Gastrocnemius medialis (tissue), 4 donors: Measurements from ENCODE around the gene DIP2B. TPM values are rescaled to one million over a fixed set of nuclear protein-coding genes. Genes with fewer than 3 reads are reported as not detected.

Experiments
- ATAC-seq, 2 donors: fragments of 150-250 bp; one replicate each; pipeline ENCODE4 v1.9.1; 2016
- DNase-seq, 2 donors: peaks; one replicate each; pipeline ENCODE4 v3.0.0-alpha.2; 2019
- H3K27ac ChIP-seq, 4 donors: fragments of 200-600 bp; sonication (generic); 1 replicate in 1 of 4; 2 replicates in 3 of 4; pipeline ENCODE4 v1.5.1; 2016 to 2018; ENCODE audit warnings: mild to moderate bottlenecking in 2 of 4, moderate library complexity in 1 of 4
- H3K27me3 ChIP-seq, 3 donors: fragments of 200-600 bp; sonication (generic) in 2 of 3; 1 replicate in 1 of 3; 2 replicates in 2 of 3; pipeline versions ENCODE4 v1.5.1 to v1.6.0; 2016 to 2019; ENCODE audit warnings: mild to moderate bottlenecking in 1 of 3, moderate library complexity in 1 of 3
- H3K36me3 ChIP-seq, 2 donors: fragments of 200-600 bp; sonication (generic) in 1 of 2; one replicate each; pipeline ENCODE4 v1.5.1; 2017 to 2018
- H3K4me1 ChIP-seq, 2 donors: fragments of 200-600 bp; sonication (generic) in 1 of 2; one replicate each; pipeline ENCODE4 v1.5.1; 2016 to 2017; ENCODE audit warnings: mild to moderate bottlenecking in 2 of 2
- H3K4me3 ChIP-seq, 4 donors: fragments of 200-600 bp; sonication (generic) in 3 of 4; 1 replicate in 1 of 4; 2 replicates in 3 of 4; pipeline ENCODE4 v1.5.1; 2016 to 2019; ENCODE audit warnings: mild to moderate bottlenecking in 2 of 4
- H3K9me3 ChIP-seq, 3 donors: fragments of 200-600 bp; sonication (generic) in 2 of 3; 1 replicate in 1 of 3; 2 replicates in 2 of 3; pipeline ENCODE4 v1.5.1; 2016 to 2019
- CTCF ChIP-seq, 5 experiments: fragments of 450-650 bp in 3 of 5; fragments of 200-600 bp in 2 of 5; sonication (generic) in 2 of 5; IDR thresholded peaks in 4 of 5; conservative IDR thresholded peaks in 1 of 5; 1 replicate in 4 of 5; 2 replicates in 1 of 5; pipeline ENCODE4 v1.5.1; 2016 to 2019; ENCODE audit warnings: antibody characterized with exemption in 5 of 5, mild to moderate bottlenecking in 3 of 5, moderate library complexity in 3 of 5
- POLR2A ChIP-seq, 2 donors: fragments of 450-650 bp; IDR thresholded peaks; one replicate each; pipeline ENCODE4 v1.6.1; 2017; ENCODE audit warnings: antibody characterized with exemption in 2 of 2, mild to moderate bottlenecking in 2 of 2, moderate library complexity in 2 of 2
- in situ Hi-C, 4 donors: fragments of 200-750 bp; cut with MboI; loops; one replicate each; pipeline versions ENCODE4 v1.15.0 to v1.8.0; 2017; ENCODE audit warnings: low sequenced_read_pairs in 4 of 4
- intact Hi-C: fragments of 100-400 bp; cut with DNase I; formaldehyde crosslinking; loops from one replicate; pipeline ENCODE4 v1.15.1; 2023; ENCODE audit warnings: low total_unique reads
- total RNA-seq, 4 donors: library from RNA; depleted of rRNA; stranded (reverse); fragments of >200 nt; gene quantifications; one replicate each; pipeline versions ENCODE4 v1.1.0 to v1.2.3, GENCODE V29; 2016

DIP2B gene
- total RNA-seq, 4 donors from 2014 or later: 11.5 to 15.2 (median 12.2) TPM

- ATAC-seq (no peak), DNase-seq (no peak)
- no peak for TF ChIP-seq POLR2A (IDR thresholded peaks at IDR 0.05)
- no peak for TF ChIP-seq CTCF (IDR thresholded peaks at IDR 0.05 in 4 of 5, conservative IDR thresholded peaks at IDR 0.05 in 1 of 5)
- Histone ChIP-seq H3K27me3 (no peaks in the 10 kb centered on the region), H3K9me3 (no peaks in the 10 kb centered on the region), H3K27ac (peak overlapping the region in 1 of 4 donors; percentile 30), H3K36me3 (no peaks in the 10 kb centered on the region), H3K4me3 (no peak overlapping the region), H3K4me1 (peaks cover 15 to 36% of the 10 kb centered on the region in 2 donors)
- in situ Hi-C loops: no loop called here
- intact Hi-C loops: no loop called here
Measured at GRCh38 chr12:50597200-50598195, 92.7 kb downstream of the DIP2B start.

GRCh38 chr12:50598321-50598862 lies 93.6 kb downstream of the DIP2B start:
- H3K4me3 ChIP-seq: no peak overlapping the region
- ATAC-seq (no peak), DNase-seq (no peak)
- H3K27ac ChIP-seq: peak overlapping the region in 1 of 4 donors; percentile 30
- peaks cover 15 to 37% of the 10 kb centered on the region in 2 donors for H3K4me1 ChIP-seq
- H3K36me3 ChIP-seq: no peaks in the 10 kb centered on the region
- H3K9me3 ChIP-seq: no peaks in the 10 kb centered on the region
- H3K27me3 ChIP-seq: no peaks in the 10 kb centered on the region
- TF ChIP-seq CTCF (IDR thresholded peaks at IDR 0.05 in 4 of 5, conservative IDR thresholded peaks at IDR 0.05 in 1 of 5) (no peak), POLR2A (IDR thresholded peaks at IDR 0.05) (no peak)
- intact Hi-C loops: no loop called here
- in situ Hi-C loops: no loop called here

GRCh38 chr12:50599366-50600095 lies 94.7 kb downstream of the DIP2B start:
- Histone ChIP-seq H3K36me3 (no peaks in the 10 kb centered on the region), H3K27ac (no peak overlapping the region), H3K4me1 (peaks cover 15 to 44% of the 10 kb centered on the region in 2 donors), H3K4me3 (no peak overlapping the region), H3K27me3 (no peaks in the 10 kb centered on the region), H3K9me3 (no peaks in the 10 kb centered on the region)
- no peak for DNase-seq
- no peak for ATAC-seq
- TF ChIP-seq POLR2A (IDR thresholded peaks at IDR 0.05): no peak
- TF ChIP-seq CTCF (IDR thresholded peaks at IDR 0.05 in 4 of 5, conservative IDR thresholded peaks at IDR 0.05 in 1 of 5): no peak
- in situ Hi-C loops: no loop called here
- intact Hi-C loops: no loop called here

GRCh38 chr12:50600364-50600763 lies 95.6 kb downstream of the DIP2B start:
- intact Hi-C loops (no loop called here), in situ Hi-C loops (no loop called here)
- Histone ChIP-seq H3K9me3 (no peaks in the 10 kb centered on the region), H3K4me3 (no peak overlapping the region), H3K36me3 (no peaks in the 10 kb centered on the region), H3K27me3 (no peaks in the 10 kb centered on the region), H3K4me1 (peaks cover 15 to 44% of the 10 kb centered on the region in 2 donors), H3K27ac (no peak overlapping the region)
- DNase-seq: no peak
- TF ChIP-seq CTCF (IDR thresholded peaks at IDR 0.05 in 4 of 5, conservative IDR thresholded peaks at IDR 0.05 in 1 of 5): no peak
- TF ChIP-seq POLR2A (IDR thresholded peaks at IDR 0.05): no peak
- ATAC-seq: no peak
